Common myeloid progenitor, CD34-positive (primary cell): ENCODE measurements around the gene SLC35G1.
A peak's percentile ranks its signal among the peaks of the same experiment; 100 is the strongest.

ENCODE experiments used
- CTCF ChIA-PET: fragments of 350-600 bp; sonication (Branson Sonifier 250); formaldehyde crosslinking; loops from one replicate; lab custom pipeline; 2021; ENCODE audit warnings: antibody characterized with exemption; lab: Charles Lee
- POLR2A ChIA-PET: fragments of 350-600 bp; sonication (Branson Sonifier 250); formaldehyde crosslinking; loops from one replicate; lab custom pipeline; 2021; ENCODE audit warnings: antibody characterized with exemption; lab: Charles Lee
- DNase-seq, 3 donors: peaks; one replicate each; pipeline versions ENCODE4 v3.0.0 to v3.0.0-alpha.2; 2013
- H3K27ac ChIP-seq, 2 experiments: 1 replicate in 1 of 2; 2 replicates in 1 of 2; pipeline ENCODE4 v1.7.0; 2013; ENCODE audit warnings: inconsistent platforms in 2 of 2, low read length in 2 of 2, mild to moderate bottlenecking in 2 of 2, low read depth in 1 of 2, moderate library complexity in 1 of 2; ENCODE audit not compliant: severe bottlenecking in 2 of 2, insufficient read depth in 1 of 2, poor library complexity in 1 of 2
- H3K27me3 ChIP-seq, 5 experiments: replicated peaks in 2 of 5; 1 replicate in 3 of 5; 2 replicates in 2 of 5; pipeline versions ENCODE4 v1.6.1 to v1.7.0; 2013; ENCODE audit warnings: low read length in 4 of 5, mild to moderate bottlenecking in 2 of 5, moderate library complexity in 2 of 5, inconsistent platforms in 1 of 5; ENCODE audit not compliant: insufficient read depth in 5 of 5, control insufficient read depth in 4 of 5
- H3K36me3 ChIP-seq, 4 experiments: 1 replicate in 2 of 4; 2 replicates in 2 of 4; pipeline versions ENCODE4 v1.6.1 to v1.7.0; 2013; ENCODE audit warnings: low read length in 3 of 4, control low read depth in 1 of 4, mild to moderate bottlenecking in 1 of 4; ENCODE audit not compliant: control insufficient read depth in 4 of 4, insufficient read depth in 4 of 4
- H3K4me1 ChIP-seq, 4 experiments: 1 replicate in 3 of 4; 2 replicates in 1 of 4; pipeline versions ENCODE4 v1.6.1 to v1.7.1; 2013; ENCODE audit warnings: low read length in 3 of 4, mild to moderate bottlenecking in 3 of 4, control low read depth in 1 of 4, inconsistent platforms in 1 of 4, moderate library complexity in 1 of 4; ENCODE audit not compliant: control insufficient read depth in 4 of 4, insufficient read depth in 4 of 4; ENCODE audit errors: control extremely low read depth in 1 of 4
- H3K4me3 ChIP-seq, 7 experiments: 1 replicate in 4 of 7; 2 replicates in 3 of 7; pipeline versions ENCODE4 v1.5.1 to v1.7.0; 2013; ENCODE audit warnings: mild to moderate bottlenecking in 7 of 7, low read length in 6 of 7, moderate library complexity in 6 of 7, inconsistent platforms in 2 of 7, low read depth in 2 of 7, control low read depth in 1 of 7; ENCODE audit not compliant: insufficient read depth in 4 of 7, control insufficient read depth in 1 of 7; ENCODE audit errors: extremely low read depth in 1 of 7
- H3K9me3 ChIP-seq, 5 experiments: 1 replicate in 4 of 5; 2 replicates in 1 of 5; pipeline versions ENCODE4 v1.6.1 to v1.7.1; 2013; ENCODE audit warnings: low read length in 4 of 5, mild to moderate bottlenecking in 2 of 5, inconsistent platforms in 1 of 5, low read depth in 1 of 5, moderate library complexity in 1 of 5; ENCODE audit not compliant: control insufficient read depth in 4 of 5, insufficient read depth in 2 of 5; ENCODE audit errors: control extremely low read depth in 1 of 5
- WGBS: methylation state at CpG from one replicate; pipeline ENCODE4 v1.1.5; 2013; ENCODE audit not compliant: insufficient coverage; 5-methylcytosine and 5-hydroxymethylcytosine counted together

Gene SLC35G1

DNA sequence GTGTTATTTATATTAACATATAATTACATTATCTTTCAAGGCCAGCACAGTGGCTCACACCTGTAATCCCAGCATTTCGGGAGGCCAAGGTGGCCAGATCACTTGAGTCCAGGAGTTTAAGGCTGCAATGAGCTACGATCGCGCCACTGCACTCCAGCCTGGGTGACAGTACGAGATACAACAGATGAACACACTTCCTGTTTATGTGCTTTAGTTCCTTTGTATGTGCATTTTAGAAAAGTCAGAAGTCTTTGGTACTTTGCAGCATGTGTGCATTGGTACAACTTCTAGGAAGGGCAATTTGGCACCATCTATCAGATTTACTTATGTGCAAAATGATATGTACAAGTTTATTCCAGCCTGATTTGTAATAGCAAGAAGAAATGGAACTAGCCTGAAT, 13.3 kb downstream of the SLC35G1 start:
- H3K27ac ChIP-seq, result no peak overlapping the region
- peak in 1 of 3 donors; percentile 37 for DNase-seq
- no peaks in the 10 kb centered on the region for H3K27me3 ChIP-seq
- 100% methylated on average over 1 of the region's 5 CpGs for WGBS
- POLR2A ChIA-PET, result no interaction called here
- no peak overlapping the region for H3K4me3 ChIP-seq
- peaks cover 0 to 6% (median 4%) of the 10 kb centered on the region in 4 experiments for H3K36me3 ChIP-seq
- H3K4me1 ChIP-seq, result no peaks in the 10 kb centered on the region
- CTCF ChIA-PET, result interaction anchor here (1.6 to 2.4 kb wide), 2 partner anchors 10 to 89 kb away, joined by 3 to 12 read pairs; no protein-coding TSS in a partner anchor
- H3K9me3 ChIP-seq, result no peaks in the 10 kb centered on the region

DNA sequence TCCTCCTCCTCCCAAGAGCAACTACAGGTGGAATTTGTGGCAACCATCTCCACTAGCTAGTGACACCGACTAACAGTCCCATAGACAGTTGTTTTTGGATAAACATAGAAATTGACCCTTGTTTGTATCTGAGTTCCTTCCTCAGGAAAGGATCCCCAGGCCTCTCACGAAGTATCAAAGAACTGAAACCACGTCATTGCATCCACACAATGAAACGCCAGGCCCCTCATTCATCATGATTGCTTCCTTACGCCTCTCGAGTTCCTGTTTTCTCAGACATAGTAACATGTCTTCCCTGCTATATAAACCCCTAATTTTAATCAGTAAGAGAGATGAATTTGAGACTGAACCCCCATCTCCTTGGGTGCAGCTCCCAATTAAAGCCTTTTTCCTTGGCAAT, 18.1 kb downstream of the SLC35G1 start:
- no peaks in the 10 kb centered on the region for H3K4me1 ChIP-seq
- no peaks in the 10 kb centered on the region for H3K9me3 ChIP-seq
- 44% methylated on average over 5 of the region's 6 CpGs for WGBS
- H3K36me3 ChIP-seq, result peaks cover 0 to 7% (median 3%) of the 10 kb centered on the region in 4 experiments
- POLR2A ChIA-PET, result no interaction called here
- no peak overlapping the region for H3K4me3 ChIP-seq
- peak in 1 of 3 donors; percentile 22 for DNase-seq
- H3K27ac ChIP-seq, result no peak overlapping the region
- no peaks in the 10 kb centered on the region for H3K27me3 ChIP-seq
- CTCF ChIA-PET, result interaction anchor here (1.1 kb wide), 1 partner anchor 10 kb away, joined by 3 read pairs; no protein-coding TSS in a partner anchor

DNA sequence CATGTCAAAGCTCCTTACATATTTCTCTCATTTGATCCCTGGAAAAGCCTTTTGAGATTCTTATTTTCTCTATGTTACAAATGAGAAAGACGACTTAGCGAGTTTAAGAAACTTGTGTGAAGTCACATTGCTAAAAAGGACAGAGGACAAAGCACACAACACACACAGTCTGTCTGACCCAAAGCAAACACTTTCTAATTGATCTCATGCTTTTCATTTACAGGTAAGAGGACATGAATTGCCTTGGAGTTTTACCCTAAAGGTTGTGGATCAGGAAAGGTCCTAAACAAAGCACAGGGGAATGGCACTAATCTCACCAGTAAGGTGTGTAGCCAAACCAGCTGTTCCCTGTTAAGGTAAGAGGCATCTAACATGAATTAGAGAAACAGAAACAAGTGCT, 18.7 kb downstream of the SLC35G1 start:
- peaks cover 0 to 7% (median 3%) of the 10 kb centered on the region in 4 experiments for H3K36me3 ChIP-seq
- POLR2A ChIA-PET, result no interaction called here

DNA sequence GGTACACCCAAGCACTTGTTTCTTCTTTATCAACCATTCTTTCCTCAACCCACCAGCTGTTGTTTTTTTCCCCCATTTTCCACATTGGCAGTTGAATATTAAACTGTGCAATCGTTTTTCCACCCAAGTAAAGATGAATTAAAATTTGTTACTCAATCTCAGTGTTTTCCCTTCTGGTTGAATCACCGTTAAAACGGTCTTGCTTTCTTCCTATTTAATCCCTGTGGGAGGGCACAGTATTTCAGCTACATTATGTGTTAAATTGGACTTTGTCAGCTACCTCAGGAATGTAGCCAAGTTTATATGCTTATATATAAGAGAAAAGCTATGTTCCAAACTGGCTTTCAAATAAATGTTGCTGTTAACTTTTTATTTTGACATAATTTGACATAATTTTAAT, 19.9 kb downstream of the SLC35G1 start:
- CTCF ChIA-PET, result no interaction called here
- no peaks in the 10 kb centered on the region for H3K27me3 ChIP-seq
- WGBS, result 86% methylated on average over 1 of the region's 3 CpGs
- POLR2A ChIA-PET, result no interaction called here
- no peak overlapping the region for H3K27ac ChIP-seq
- no peak for DNase-seq
- no peak overlapping the region for H3K4me3 ChIP-seq
- no peaks in the 10 kb centered on the region for H3K9me3 ChIP-seq
- peaks cover 0 to 3% (median 2%) of the 10 kb centered on the region in 4 experiments for H3K36me3 ChIP-seq
- no peaks in the 10 kb centered on the region for H3K4me1 ChIP-seq

More for the DNA sequence above, 18.7 kb downstream of the SLC35G1 start:
- no peaks in the 10 kb centered on the region for H3K4me1 ChIP-seq
- no peak for DNase-seq
- H3K4me3 ChIP-seq, result no peak overlapping the region
- no peaks in the 10 kb centered on the region for H3K9me3 ChIP-seq
- WGBS, result no CpG with 5 or more reads among the region's 2 CpGs
- H3K27ac ChIP-seq, result no peak overlapping the region
- no peaks in the 10 kb centered on the region for H3K27me3 ChIP-seq
- CTCF ChIA-PET, result interaction anchor here (1.1 kb wide), 1 partner anchor 11 kb away, joined by 3 read pairs; no protein-coding TSS in a partner anchor

DNA sequence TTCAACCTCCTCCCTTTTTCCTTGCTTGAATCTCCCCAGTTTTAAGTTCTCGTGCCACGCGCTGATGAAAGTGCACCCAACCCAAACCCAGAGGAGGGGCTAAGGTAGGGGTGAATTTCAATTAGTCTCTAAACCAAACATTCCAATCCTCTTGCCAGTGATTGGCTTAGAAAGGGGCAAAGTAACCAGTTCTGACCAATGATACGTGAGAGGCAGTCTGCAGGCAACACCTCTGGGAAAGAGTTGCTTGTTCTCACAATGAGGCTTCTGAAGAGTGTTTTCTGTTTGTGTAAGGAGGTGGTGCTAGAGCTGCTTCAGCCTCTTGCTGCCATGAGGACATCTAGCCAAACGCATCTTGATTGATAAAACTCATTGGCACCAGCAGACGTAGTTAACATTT, 21.8 kb downstream of the SLC35G1 start:
- DNase-seq, result no peak
- CTCF ChIA-PET, result interaction anchor here (1.0 to 1.4 kb wide), 2 partner anchors 42 to 528 kb away, joined by 3 read pairs; no protein-coding TSS in a partner anchor
- no peak overlapping the region for H3K4me3 ChIP-seq
- POLR2A ChIA-PET, result no interaction called here
- H3K27me3 ChIP-seq, result no peaks in the 10 kb centered on the region
- no peak overlapping the region for H3K27ac ChIP-seq
- peaks cover 0 to 2% (median 0%) of the 10 kb centered on the region in 4 experiments for H3K36me3 ChIP-seq
- no peaks in the 10 kb centered on the region for H3K9me3 ChIP-seq
- 100% methylated on average over 1 of the region's 6 CpGs for WGBS
- H3K4me1 ChIP-seq, result no peaks in the 10 kb centered on the region

DNA sequence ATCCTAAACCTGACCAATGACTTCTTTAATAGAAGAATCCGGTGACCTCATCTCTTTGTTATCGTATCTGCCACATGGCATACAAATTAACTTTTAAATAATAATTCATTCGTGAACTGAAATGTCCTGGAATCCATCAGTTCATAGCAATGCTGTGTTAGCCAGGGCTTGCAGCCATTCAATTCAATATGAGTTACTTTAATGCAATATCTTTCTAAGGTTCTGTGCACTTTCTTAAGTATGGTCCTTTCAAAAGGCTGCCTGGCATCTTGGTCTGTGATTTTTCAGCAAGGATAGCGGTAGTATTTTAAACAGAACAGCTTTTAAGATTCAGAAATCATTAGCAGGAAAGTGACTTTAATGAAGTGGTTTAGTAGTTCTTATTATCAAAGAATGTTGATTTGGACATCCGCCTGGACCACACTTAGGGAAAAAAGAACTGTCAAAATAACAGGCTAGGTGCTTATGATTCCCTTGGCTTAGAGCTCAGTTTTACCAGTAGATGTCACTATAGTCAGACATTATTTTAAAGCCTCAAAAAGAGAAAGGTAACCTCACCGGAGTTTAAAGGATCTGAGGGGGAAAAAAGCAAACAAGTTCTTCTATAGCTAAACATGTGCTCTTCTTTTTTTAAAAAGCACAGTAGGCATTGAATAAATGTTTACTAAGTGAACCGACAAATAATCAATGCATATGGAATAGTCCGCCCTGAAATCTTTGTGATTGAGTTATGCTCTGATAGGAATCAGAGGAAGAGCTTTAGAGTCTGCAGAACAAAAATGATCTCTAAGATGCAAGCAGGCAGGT, 22.7 kb downstream of the SLC35G1 start:
- CTCF ChIA-PET, result interaction anchor here (0.8 to 2.4 kb wide), 10 partner anchors 8 to 529 kb away, joined by 3 to 12 read pairs (median 4); no protein-coding TSS in a partner anchor

DNA sequence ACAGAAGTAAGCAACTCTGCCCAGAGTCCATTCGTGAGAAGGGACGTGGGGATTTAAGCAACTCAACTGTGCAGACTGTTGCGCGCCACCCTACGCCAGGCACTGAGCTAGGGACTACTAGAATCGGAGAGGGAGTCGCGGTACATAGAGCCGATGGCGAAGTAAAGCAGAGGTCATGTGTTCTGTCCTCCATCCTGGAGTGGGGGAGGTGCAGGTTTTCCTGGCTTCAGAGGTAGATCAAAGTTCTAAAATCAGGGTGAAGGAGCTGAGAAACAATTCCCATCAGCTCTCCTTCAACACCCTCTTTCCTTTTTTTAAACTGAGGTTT, 23.2 kb downstream of the SLC35G1 start:
- Histone ChIP-seq H3K9me3 (no peaks in the 10 kb centered on the region), H3K4me3 (no peak overlapping the region), H3K4me1 (no peaks in the 10 kb centered on the region), H3K36me3 (peaks cover 0 to 2% (median 0%) of the 10 kb centered on the region in 4 experiments), H3K27me3 (no peaks in the 10 kb centered on the region), H3K27ac (no peak overlapping the region)
- ChIA-PET POLR2A (no interaction called here), CTCF (interaction anchor here (0.9 to 2.4 kb wide), 8 partner anchors 9 to 445 kb away, joined by 3 to 12 read pairs (median 4); no protein-coding TSS in a partner anchor)
- 88% methylated on average over 6 of the region's 10 CpGs for WGBS
- DNase-seq, result no peak

More for the DNA sequence above, 22.7 kb downstream of the SLC35G1 start:
- no peak overlapping the region for H3K27ac ChIP-seq
- POLR2A ChIA-PET, result no interaction called here
- H3K4me3 ChIP-seq, result no peak overlapping the region
- H3K27me3 ChIP-seq, result no peaks in the 10 kb centered on the region
- no peaks in the 10 kb centered on the region for H3K9me3 ChIP-seq
- H3K4me1 ChIP-seq, result no peaks in the 10 kb centered on the region
- peaks cover 0 to 2% (median 0%) of the 10 kb centered on the region in 4 experiments for H3K36me3 ChIP-seq
- WGBS, result 95% methylated on average over 5 of the region's 8 CpGs
- DNase-seq, result peak in 2 of 3 donors; percentile 22 to 24
